ENCODE results near the gene RFTN2. TPM values are rescaled to one million over a fixed set of nuclear protein-coding genes. Genes with fewer than 3 reads are reported as not detected.

Gene RFTN2
- total and polyA plus RNA-seq, 9 of the 15 experiments (the other 6 are each of a cell fraction or from before 2014, with no cell fraction given), result 0.01 to 0.11 (median 0.04) TPM; not detected in 6

DNA sequence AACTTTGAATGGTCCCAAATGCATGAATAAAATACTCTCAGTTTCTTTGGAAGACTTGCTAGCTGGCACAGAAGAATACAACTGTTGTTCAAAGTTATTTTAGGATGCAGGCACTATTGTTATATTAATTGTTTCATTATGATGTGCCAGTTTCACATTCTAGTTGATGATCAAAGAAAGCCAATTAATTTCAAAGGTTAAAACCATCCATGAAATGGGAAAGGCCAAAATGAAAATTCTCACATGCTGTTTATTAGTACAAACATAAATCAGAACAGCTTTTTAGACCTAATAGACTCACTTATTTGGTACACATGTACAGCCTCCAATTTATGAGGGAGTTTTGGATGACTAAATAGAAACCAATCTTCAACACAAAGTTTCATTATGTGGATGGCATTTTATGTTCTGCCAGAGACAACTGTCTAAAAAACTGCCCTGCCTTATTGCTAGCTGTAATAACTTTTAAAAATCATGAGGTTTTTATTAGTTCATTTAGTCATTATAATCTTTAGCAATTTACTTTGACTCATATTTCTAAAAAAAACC, 42.2 kb downstream of the RFTN2 start:
- Histone ChIP-seq H3K36me3 (ENCODE audit: control insufficient read depth, insufficient read depth, low read length) (no peaks in the 10 kb centered on the region), H3K9me3 (replicated peaks; ENCODE audit: control insufficient read depth, insufficient read depth, low read depth, low read length) (no peaks in the 10 kb centered on the region), H3K79me2 (ENCODE audit: control insufficient read depth, insufficient read depth, low read length) (no peaks in the 10 kb centered on the region), H2AFZ (ENCODE audit: low read depth, low read length) (no peak overlapping the region), H3K4me3 (no peak overlapping the region), H3K27me3 (ENCODE audit: control insufficient read depth in 2 of 2, insufficient read depth in 2 of 2, low read length in 2 of 2) (no peaks in the 10 kb centered on the region), H3K4me2 (ENCODE audit: insufficient read depth, low read length) (no peak overlapping the region), H3K27ac (ENCODE audit: extremely low read depth, low read depth, low read length) (no peak overlapping the region), H3K9me1 (ENCODE audit: control insufficient read depth, insufficient read depth, low read length) (no peaks in the 10 kb centered on the region), H4K20me1 (replicated peaks; ENCODE audit: control insufficient read depth, insufficient read depth, low read length) (no peaks in the 10 kb centered on the region), H3K4me1 (replicated peaks in 1 of 2; ENCODE audit: control insufficient read depth in 2 of 2, insufficient read depth in 2 of 2, low read length in 2 of 2) (no peaks in the 10 kb centered on the region), H3K9ac (ENCODE audit: insufficient read depth in 1 of 2, low read depth in 2 of 2, low read length in 2 of 2) (no peak overlapping the region)
- in situ Hi-C loops (cut with MboI) (no loop called here), intact Hi-C loops (cut with micrococcal nuclease) (no loop called here)
- BruUV-seq (replicated peaks), result no TSS peak
- no peak for FAIRE-seq
- TF ChIP-seq, protein P1, sequence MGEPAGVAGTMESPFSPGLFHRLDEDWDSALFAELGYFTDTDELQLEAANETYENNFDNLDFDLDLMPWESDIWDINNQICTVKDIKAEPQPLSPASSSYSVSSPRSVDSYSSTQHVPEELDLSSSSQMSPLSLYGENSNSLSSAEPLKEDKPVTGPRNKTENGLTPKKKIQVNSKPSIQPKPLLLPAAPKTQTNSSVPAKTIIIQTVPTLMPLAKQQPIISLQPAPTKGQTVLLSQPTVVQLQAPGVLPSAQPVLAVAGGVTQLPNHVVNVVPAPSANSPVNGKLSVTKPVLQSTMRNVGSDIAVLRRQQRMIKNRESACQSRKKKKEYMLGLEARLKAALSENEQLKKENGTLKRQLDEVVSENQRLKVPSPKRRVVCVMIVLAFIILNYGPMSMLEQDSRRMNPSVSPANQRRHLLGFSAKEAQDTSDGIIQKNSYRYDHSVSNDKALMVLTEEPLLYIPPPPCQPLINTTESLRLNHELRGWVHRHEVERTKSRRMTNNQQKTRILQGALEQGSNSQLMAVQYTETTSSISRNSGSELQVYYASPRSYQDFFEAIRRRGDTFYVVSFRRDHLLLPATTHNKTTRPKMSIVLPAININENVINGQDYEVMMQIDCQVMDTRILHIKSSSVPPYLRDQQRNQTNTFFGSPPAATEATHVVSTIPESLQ (CRISPR knock-in tag; IDR thresholded peaks at IDR 0.05), result no peak
- TF ChIP-seq FIP1L1 (IDR thresholded peaks at IDR 0.05; ENCODE audit: low read depth, low read length, poor library complexity, severe bottlenecking) (no peak), YY1 (IDR thresholded peaks at IDR 0.05; ENCODE audit: borderline replicate concordance in 1 of 3, control insufficient read depth in 1 of 3, extremely low read depth in 1 of 3, insufficient read depth in 3 of 3, insufficient read length in 1 of 3, insufficient replicate concordance in 2 of 3, low read depth in 1 of 3, low read length in 2 of 3) (no peak), CXXC5 (CRISPR knock-in tag; IDR thresholded peaks at IDR 0.05) (no peak), ERF (CRISPR knock-in tag; IDR thresholded peaks at IDR 0.05) (no peak), SMARCC2 (IDR thresholded peaks at IDR 0.05; ENCODE audit: low read depth) (no peak), SMAD1 (IDR thresholded peaks at IDR 0.05; ENCODE audit: low read depth, low read length, partially characterized antibody) (no peak), MAZ (CRISPR knock-in tag; conservative IDR thresholded peaks at IDR 0.05 in 1 of 2, IDR thresholded peaks at IDR 0.05 in 1 of 2) (no peak), MEF2D (tag; conservative IDR thresholded peaks at IDR 0.05; ENCODE audit: low read depth) (no peak), TARDBP (IDR thresholded peaks at IDR 0.05) (no peak), SRSF9 (IDR thresholded peaks at IDR 0.05; ENCODE audit: borderline replicate concordance, low read depth, low read length) (no peak), RHOXF2B (CRISPR knock-in tag; conservative IDR thresholded peaks at IDR 0.05) (no peak), CHD1 (IDR thresholded peaks at IDR 0.05; ENCODE audit: low read length) (no peak), ZNF75A (CRISPR knock-in tag; IDR thresholded peaks at IDR 0.05) (no peak), HMG20B (CRISPR knock-in tag; IDR thresholded peaks at IDR 0.05) (no peak), PRMT5 (CRISPR knock-in tag; IDR thresholded peaks at IDR 0.05) (no peak)
- TF ChIP-seq, protein P2, sequence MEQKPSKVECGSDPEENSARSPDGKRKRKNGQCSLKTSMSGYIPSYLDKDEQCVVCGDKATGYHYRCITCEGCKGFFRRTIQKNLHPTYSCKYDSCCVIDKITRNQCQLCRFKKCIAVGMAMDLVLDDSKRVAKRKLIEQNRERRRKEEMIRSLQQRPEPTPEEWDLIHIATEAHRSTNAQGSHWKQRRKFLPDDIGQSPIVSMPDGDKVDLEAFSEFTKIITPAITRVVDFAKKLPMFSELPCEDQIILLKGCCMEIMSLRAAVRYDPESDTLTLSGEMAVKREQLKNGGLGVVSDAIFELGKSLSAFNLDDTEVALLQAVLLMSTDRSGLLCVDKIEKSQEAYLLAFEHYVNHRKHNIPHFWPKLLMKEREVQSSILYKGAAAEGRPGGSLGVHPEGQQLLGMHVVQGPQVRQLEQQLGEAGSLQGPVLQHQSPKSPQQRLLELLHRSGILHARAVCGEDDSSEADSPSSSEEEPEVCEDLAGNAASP (IDR thresholded peaks at IDR 0.05), result no peak
- TF ChIP-seq, protein P3, sequence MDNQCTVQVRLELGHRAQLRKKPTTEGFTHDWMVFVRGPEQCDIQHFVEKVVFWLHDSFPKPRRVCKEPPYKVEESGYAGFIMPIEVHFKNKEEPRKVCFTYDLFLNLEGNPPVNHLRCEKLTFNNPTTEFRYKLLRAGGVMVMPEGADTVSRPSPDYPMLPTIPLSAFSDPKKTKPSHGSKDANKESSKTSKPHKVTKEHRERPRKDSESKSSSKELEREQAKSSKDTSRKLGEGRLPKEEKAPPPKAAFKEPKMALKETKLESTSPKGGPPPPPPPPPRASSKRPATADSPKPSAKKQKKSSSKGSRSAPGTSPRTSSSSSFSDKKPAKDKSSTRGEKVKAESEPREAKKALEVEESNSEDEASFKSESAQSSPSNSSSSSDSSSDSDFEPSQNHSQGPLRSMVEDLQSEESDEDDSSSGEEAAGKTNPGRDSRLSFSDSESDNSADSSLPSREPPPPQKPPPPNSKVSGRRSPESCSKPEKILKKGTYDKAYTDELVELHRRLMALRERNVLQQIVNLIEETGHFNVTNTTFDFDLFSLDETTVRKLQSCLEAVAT (IDR thresholded peaks at IDR 0.05), result no peak
- no peak for DNase-seq (ENCODE audit: extremely low read depth in 1 of 4, low spot score in 3 of 4)
- POLR2A ChIA-PET, result no interaction called here
- no peak for ATAC-seq
- CTCF ChIA-PET (ENCODE audit: low intra/inter-chr PET ratio), result no interaction called here

Data from K562 (cell line).